GM18499 (cell line): ENCODE results near the gene AJUBA.
"Not testable (repeated sequence)": the region's sequence is repeated elsewhere in the genome, so short reads cannot be mapped to it uniquely, and the experiment has no call there.

Experiments used
- ATAC-seq: cut with Tn5 transposase; IDR thresholded peaks from one replicate; pipeline ENCODE4 v1.9.1; 2021; ENCODE audit warnings: moderate number of reproducible peaks; ENCODE audit not compliant: insufficient read depth, unreplicated experiment

Gene AJUBA

DNA sequence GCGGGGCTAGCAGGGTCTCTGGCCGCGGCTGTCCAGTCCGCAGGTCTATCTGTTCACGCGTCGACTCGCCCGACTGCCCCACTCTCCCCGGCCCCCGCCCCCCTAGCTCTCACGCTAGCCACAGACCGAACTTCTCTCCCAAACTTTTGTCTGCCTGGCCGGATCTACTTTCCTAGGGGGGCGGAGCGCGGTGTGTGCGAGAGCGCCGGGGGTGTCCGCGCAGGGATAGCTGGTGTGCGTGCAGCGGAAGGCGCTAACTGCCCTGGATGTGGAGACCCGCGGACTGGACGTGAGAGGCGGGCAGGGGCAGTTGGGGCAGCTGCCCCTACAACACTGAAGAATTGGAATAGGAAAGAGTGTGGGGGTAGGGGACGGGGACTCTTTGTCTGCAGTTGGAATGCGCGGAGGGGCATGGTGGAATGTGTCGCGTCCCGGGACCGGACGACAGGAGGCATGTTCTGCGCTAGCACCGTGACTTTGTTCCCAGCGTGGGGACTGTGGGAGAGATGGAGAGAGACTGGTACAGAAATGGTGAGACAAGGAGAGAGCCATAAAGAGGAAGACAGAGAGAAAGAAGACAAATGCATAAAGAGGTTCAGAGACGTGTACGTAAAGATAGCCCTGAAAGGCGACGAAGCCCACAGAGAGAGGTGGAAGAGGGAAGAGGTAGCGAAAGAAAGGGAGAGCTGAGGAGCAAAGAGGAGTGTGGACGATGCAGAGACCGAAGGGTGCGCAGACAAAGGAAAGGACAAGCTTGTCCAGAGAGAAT lies at the start of gene AJUBA:
TSS of gene AJUBA (minus strand) at position 75 of the 769 bp plus-strand sequence. CDS start 285 bp downstream, outside the sequence.
- ATAC-seq = no peak

- no peak for ATAC-seq
Measured at GRCh38 chr14:23030936-23031335, 48.6 kb upstream of the AJUBA start.

- no peak for ATAC-seq
Measured at GRCh38 chr14:23028799-23029198, 46.4 kb upstream of the AJUBA start.

GRCh38 chr14:23025151-23025814 lies 42.9 kb upstream of the AJUBA start:
- no peak for ATAC-seq

- ATAC-seq = no peak
Measured at GRCh38 chr14:23024612-23025075, 42.3 kb upstream of the AJUBA start.

DNA sequence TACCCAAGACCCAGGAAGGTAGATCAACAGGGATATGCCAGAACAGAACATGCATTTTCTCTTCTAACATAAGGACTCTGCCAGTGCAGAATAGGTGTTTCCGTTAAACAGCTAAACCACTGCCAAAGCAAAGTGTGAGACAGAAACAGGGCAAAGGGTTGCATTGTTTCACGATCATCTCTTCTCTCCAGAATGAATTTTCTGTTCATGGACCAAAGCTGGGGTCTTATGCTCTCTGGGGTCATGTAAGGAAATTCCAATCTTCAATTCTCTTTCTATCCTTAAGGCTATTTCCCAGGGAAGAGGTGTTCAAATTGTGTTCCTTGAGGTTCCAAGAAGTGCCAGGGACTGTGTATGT lies 41.4 kb upstream of the AJUBA start:
- no peak for ATAC-seq

GRCh38 chr14:23023022-23023794 lies 40.9 kb upstream of the AJUBA start:
- no peak for ATAC-seq

DNA sequence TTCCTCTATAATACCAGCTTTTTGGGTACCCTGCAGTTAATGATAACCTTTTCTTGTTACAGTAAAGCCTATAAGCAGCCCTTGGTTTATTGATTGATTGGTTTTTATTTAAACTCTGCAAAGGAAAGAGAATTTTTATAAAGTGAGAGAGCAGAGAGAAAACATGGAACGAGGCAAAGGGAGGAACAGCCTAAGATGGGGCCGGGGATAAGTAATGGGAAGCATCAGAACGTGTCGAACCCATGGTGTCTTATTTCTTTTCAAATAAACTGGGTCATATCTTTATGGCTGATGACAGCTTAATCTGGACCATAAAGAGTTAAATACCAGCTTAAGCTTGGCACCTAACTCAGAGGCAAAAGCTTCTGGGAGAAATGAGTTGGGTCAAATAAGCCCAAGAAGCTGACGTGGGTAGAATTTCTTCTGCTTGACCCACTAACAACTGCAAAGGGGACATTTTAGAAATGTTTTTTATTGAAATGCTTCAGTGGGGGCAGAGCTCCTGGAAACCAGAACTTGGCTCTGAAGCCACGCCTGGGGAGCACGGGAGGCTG lies 39.6 kb upstream of the AJUBA start:
- no peak for ATAC-seq

DNA sequence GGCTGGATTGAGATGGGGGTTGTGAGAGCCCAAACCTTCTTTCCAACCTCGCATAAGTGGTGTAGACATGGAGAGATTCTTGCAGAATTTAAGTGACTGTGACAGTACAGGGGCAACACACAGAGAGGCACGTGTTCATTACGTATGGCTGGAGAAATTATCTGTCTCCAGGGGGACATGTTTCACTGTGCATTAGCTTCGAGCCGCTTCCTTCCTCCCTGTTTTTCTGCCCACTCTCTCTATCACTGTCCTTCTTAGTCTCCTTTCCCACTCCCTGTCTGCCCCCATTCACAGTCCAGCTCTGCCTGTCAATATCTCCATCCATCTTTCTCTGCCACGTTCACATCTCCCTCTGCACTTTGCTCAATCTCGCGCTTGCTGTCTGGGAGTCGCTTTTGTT lies 39.1 kb upstream of the AJUBA start:
- ATAC-seq = no peak

- no peak for ATAC-seq
Measured at GRCh38 chr14:23020143-23021128, 38.1 kb upstream of the AJUBA start.

DNA sequence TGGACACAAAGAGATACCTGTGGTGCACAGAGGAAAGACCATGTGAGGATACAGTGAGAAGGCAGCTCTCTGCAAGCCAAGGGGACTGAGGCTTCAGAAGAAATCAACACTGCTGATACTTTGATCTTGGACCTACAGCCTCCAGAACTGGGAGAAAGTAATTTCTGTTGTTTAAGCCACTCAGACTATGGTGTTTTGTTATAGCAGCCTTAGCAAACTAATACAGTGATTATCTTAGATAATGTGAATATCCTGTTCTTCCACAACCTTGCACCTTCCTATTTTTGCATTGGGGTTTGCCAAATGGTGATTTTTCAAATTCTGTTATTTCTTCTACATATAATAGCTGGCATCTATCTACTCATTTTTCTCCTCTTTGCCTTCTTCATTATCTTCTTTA lies 35.8 kb upstream of the AJUBA start:
- ATAC-seq = no peak

GRCh38 chr14:23017091-23017490 lies 34.7 kb upstream of the AJUBA start:
- ATAC-seq = no peak

DNA sequence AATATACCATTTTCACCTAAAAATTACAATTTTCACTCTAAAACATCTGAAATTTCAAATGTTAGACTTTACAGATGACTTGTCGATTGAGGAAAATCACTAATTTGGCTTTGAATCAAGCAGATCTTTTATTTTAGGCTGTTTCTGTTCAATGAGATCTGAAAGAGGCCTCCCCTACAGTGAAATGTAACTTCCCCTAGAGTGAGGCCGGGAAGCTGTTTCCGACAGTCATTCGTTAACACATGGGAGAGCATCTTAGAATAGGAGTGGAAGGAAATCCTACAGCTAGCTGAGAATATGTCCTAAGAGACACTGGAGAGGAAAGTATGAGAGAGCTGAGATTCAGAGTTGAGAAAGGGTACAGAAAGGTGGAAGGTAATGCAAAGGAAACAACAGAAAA lies 33.3 kb upstream of the AJUBA start:
- ATAC-seq = no peak

DNA sequence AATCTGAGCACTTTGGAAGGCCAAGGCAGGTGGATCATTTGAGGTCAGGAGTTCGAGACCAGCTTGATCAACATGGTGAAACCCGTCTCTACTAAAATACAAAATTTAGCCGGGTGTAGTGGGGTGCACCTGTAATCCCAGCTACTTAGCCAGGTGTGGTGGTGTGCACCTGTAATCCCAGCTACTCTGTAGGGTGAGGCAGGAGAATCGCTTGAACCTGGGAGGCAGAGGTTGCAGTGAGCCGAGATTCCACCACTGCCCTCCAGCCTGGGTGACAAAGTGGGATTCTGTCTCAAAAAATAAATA lies 31.4 kb upstream of the AJUBA start:
- ATAC-seq = not testable (repeated sequence)

DNA sequence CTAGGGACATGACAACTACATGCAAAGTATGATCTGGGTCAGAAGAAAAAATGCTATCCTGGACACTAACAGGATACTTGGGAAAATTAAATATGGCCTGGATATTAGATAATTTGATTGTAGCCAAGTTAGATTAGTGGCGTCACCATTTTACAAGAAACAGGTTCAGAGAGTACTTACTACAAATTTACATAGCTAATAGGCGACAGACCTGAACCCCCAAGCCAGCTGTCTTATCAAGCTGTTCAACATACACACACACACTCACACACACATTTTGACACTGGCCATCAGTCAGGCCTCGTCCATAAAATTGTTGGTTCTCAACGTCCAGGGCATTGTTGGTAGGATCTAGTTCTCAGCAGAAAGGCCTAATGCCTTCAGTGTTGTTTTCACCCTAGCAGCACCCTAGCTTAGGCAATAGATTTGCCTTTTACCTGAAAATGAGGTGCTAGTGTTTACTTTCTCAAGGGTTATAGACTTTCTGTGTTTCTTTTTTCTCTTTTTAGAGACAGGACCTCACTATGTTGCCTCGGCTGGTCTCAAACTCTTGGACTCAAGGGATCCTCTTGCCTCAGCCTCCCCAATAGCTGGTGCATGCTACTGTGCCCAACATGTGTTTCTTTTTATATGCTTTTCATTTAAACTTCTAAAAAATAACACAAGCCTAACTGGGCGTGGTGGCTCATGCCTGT lies 30.9 kb upstream of the AJUBA start:
- ATAC-seq = no peak

GRCh38 chr14:23009939-23010726 lies 27.8 kb upstream of the AJUBA start, which contains the start of gene C14orf93:
Gene C14orf93 (minus strand): TSS chr14:23010143. CDS start chr14:22999023, 11,120 bp downstream.
- no peak for ATAC-seq

- ATAC-seq = no peak
Measured at GRCh38 chr14:23009483-23009938, 27.2 kb upstream of the AJUBA start.

DNA sequence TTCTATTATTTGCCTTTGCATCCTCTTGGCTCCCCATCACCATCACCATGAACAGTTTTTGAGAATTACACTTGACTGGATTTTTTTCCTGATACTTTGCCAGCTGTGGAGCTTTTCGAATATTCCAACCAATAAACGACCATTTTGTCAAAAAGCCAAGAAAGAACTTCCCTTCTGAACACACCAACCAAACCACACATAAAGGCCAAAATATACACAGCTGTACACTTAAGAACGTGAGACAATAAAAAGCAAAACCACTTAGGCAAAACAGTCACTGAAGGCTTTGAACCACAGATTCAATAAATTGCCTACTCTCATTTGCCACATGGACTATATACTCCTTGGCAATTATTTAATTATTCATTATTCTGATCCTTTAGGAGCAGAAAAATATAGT lies 26.5 kb upstream of the AJUBA start:
- ATAC-seq = no peak
